Activated CD8-positive, alpha-beta T cell treated with anti-CD3 and anti-CD28 coated beads for 36 hours (primary cell): ENCODE data around the gene NDUFA12. TPM values are rescaled to one million over a fixed set of nuclear protein-coding genes. Genes with fewer than 3 reads are reported as not detected.

Experiments used
- ATAC-seq: fragments of 200-7000 bp; cut with Tn5 transposase; one replicate; pipeline ENCODE4 v1.10.0; 2021; ENCODE audit warnings: mild to moderate bottlenecking, moderate library complexity
- CTCF ChIA-PET: fragments of 350-600 bp; sonication (Branson Sonifier 250); formaldehyde crosslinking; loops from one replicate; lab custom pipeline; 2021; ENCODE audit warnings: antibody characterized with exemption; lab: Charles Lee
- POLR2A ChIA-PET: fragments of 350-600 bp; sonication (Branson Sonifier 250); formaldehyde crosslinking; loops from one replicate; lab custom pipeline; 2021; ENCODE audit warnings: antibody characterized with exemption; lab: Charles Lee
- DNase-seq: peaks from one replicate; pipeline ENCODE4 v3.0.0-alpha.2; 2020
- H3K27ac Mint-ChIP-seq: one replicate; pipeline ENCODE4 v1.8.0; 2021; ENCODE audit warnings: mild to moderate bottlenecking, mixed read lengths
- H3K27me3 Mint-ChIP-seq: one replicate; pipeline ENCODE4 v1.8.0; 2021; ENCODE audit warnings: mixed read lengths
- H3K36me3 Mint-ChIP-seq: one replicate; pipeline ENCODE4 v1.8.0; 2021; ENCODE audit warnings: low read depth, mixed read lengths
- H3K4me1 Mint-ChIP-seq: one replicate; pipeline ENCODE4 v1.8.0; 2021; ENCODE audit warnings: low read depth, mixed read lengths
- H3K4me3 Mint-ChIP-seq: one replicate; pipeline ENCODE4 v1.8.0; 2021; ENCODE audit warnings: mild to moderate bottlenecking, moderate library complexity, mixed read lengths
- H3K9me3 Mint-ChIP-seq: one replicate; pipeline ENCODE4 v1.8.0; 2021; ENCODE audit warnings: mixed read lengths
- intact Hi-C: fragments of 100-400 bp; cut with micrococcal nuclease; formaldehyde crosslinking; loops from one replicate; pipeline ENCODE4 v1.10.0; 2022
- total RNA-seq, 2 experiments: library from RNA; stranded (reverse); gene quantifications; one replicate each; pipeline ENCODE4 v1.2.3, GENCODE V29; 2021
- TF ChIP-seq, protein P1 (sequence below): fragments of 200-600 bp; IDR thresholded peaks from one replicate; pipeline ENCODE4 v1.8.0; 2022; ENCODE audit warnings: antibody characterized with exemption, mild to moderate bottlenecking

The NDUFA12 gene
- total RNA-seq, 2 experiments from 2014 or later, result 123 to 128 TPM

DNA sequence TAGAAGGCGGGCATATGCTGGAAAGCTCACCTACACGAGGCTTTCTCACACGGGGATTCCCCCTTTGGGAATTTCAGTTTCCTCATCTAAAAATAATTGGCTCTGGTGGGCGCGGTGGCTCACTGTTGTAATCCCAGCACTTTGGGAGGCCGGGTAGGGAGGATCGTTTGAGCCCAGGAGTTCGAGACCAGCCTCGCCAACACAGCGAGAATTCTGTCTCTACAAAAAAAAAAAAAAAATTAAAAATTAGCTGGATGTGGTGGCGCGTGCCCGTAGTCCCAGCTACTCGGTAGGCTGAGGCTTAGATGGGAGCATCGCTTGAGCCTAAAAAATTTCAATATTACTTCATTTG is 400 bp upstream of the NDUFA12 start:
- Mint-ChIP-seq H3K4me1 (peaks cover 40% of the 10 kb centered on the region), H3K27me3 (no peaks in the 10 kb centered on the region), H3K27ac (peak overlapping the region; percentile 94), H3K9me3 (peaks cover 11% of the 10 kb centered on the region), H3K4me3 (peak overlapping the region; percentile 96), H3K36me3 (peaks cover 34% of the 10 kb centered on the region)
- intact Hi-C loops, result no loop called here
- POLR2A ChIA-PET, result interaction anchor here (0.6 to 1.5 kb wide), 12 partner anchors 10 to 1150 kb away, joined by 3 to 10 read pairs (median 5); partner anchors contain the start of genes AMDHD1, CCDC38, METAP2 and VEZT
- DNase-seq (no peak), ATAC-seq (peak; percentile 3)
- CTCF ChIA-PET, result interaction anchor here (1.2 kb wide), 1 partner anchor 13 kb away, joined by 3 read pairs; no protein-coding TSS in a partner anchor
- TF ChIP-seq, protein P1, sequence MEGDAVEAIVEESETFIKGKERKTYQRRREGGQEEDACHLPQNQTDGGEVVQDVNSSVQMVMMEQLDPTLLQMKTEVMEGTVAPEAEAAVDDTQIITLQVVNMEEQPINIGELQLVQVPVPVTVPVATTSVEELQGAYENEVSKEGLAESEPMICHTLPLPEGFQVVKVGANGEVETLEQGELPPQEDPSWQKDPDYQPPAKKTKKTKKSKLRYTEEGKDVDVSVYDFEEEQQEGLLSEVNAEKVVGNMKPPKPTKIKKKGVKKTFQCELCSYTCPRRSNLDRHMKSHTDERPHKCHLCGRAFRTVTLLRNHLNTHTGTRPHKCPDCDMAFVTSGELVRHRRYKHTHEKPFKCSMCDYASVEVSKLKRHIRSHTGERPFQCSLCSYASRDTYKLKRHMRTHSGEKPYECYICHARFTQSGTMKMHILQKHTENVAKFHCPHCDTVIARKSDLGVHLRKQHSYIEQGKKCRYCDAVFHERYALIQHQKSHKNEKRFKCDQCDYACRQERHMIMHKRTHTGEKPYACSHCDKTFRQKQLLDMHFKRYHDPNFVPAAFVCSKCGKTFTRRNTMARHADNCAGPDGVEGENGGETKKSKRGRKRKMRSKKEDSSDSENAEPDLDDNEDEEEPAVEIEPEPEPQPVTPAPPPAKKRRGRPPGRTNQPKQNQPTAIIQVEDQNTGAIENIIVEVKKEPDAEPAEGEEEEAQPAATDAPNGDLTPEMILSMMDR, result no peak

DNA sequence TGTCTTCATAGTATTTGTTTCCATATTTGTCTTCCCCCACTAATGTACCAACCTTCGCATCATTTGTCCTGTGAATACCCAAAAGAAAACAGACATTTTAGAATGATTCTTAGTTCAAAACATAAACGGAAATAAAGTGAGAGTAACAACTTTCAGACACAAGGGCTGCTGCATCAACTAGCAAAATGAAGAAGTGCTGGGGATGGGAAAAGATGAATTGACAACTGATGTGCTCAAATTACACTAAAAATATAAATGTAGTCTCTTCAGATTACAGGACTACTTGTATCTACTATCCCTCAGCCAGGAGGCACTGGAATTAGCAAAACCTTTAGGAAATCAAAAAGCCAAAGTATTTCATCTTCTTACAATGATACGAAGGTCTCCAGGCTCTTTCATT is 743 bp downstream of the NDUFA12 start:
- Mint-ChIP-seq H3K27ac (peak overlapping the region; percentile 94), H3K9me3 (peaks cover 8% of the 10 kb centered on the region)
- ATAC-seq, result no peak

GRCh38 chr12:94998326-94998725 is 5.2 kb downstream of the NDUFA12 start:
- peaks cover 45% of the 10 kb centered on the region for H3K4me1 Mint-ChIP-seq
- POLR2A ChIA-PET, result no interaction called here
- TF ChIP-seq, protein P1, result no peak
- H3K36me3 Mint-ChIP-seq, result peaks cover 33% of the 10 kb centered on the region
- no peak for DNase-seq
- no peak overlapping the region for H3K27ac Mint-ChIP-seq
- CTCF ChIA-PET, result no interaction called here
- intact Hi-C loops, result no loop called here
- no peaks in the 10 kb centered on the region for H3K9me3 Mint-ChIP-seq
- ATAC-seq, result no peak
- H3K4me3 Mint-ChIP-seq, result no peak overlapping the region
- no peaks in the 10 kb centered on the region for H3K27me3 Mint-ChIP-seq

More for the DNA sequence above, 743 bp downstream of the NDUFA12 start:
- Mint-ChIP-seq H3K4me3 (peak overlapping the region; percentile 96), H3K4me1 (peaks cover 52% of the 10 kb centered on the region), H3K27me3 (no peaks in the 10 kb centered on the region), H3K36me3 (peaks cover 38% of the 10 kb centered on the region)
- DNase-seq, result no peak
- POLR2A ChIA-PET, result interaction anchor here (1.2 to 1.5 kb wide), 4 partner anchors 8 to 16 kb away, joined by 7 to 10 read pairs (median 8); no protein-coding TSS in a partner anchor
- intact Hi-C loops, result no loop called here
- TF ChIP-seq, protein P1, result no peak
- CTCF ChIA-PET, result no interaction called here

DNA sequence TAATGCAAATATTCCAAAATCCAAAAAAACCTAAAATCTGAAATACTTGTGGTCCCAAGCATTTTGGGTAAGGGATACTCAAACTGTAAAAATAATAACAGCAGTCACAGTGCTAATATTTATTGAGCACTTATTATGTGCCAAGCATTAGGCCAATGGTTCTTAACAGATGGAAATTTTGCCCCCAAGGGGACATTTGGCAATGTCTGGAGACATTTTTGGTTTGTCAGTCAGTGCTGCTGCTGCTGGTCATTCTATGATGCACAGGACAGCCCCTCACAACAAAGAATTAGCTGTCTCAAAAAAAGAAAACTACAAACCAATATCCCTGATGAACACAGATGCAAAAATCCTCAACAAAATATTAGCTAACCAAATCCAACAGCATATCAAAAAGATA is 5.8 kb downstream of the NDUFA12 start:
- CTCF ChIA-PET, result no interaction called here
- ATAC-seq, result no peak
- POLR2A ChIA-PET, result no interaction called here

GRCh38 chr12:94997061-94997460 is 6.4 kb downstream of the NDUFA12 start:
- H3K4me1 Mint-ChIP-seq, result peaks cover 46% of the 10 kb centered on the region
- H3K9me3 Mint-ChIP-seq, result no peaks in the 10 kb centered on the region
- peaks cover 36% of the 10 kb centered on the region for H3K36me3 Mint-ChIP-seq
- no peak for DNase-seq
- no peak for ATAC-seq
- H3K27me3 Mint-ChIP-seq, result no peaks in the 10 kb centered on the region
- ChIA-PET POLR2A (no interaction called here), CTCF (no interaction called here)
- intact Hi-C loops, result no loop called here
- TF ChIP-seq, protein P1, result no peak
- no peak overlapping the region for H3K27ac Mint-ChIP-seq
- H3K4me3 Mint-ChIP-seq, result no peak overlapping the region

More for the DNA sequence above, 5.8 kb downstream of the NDUFA12 start:
- TF ChIP-seq, protein P1, result no peak
- no peak for DNase-seq
- no peak overlapping the region for H3K4me3 Mint-ChIP-seq
- peaks cover 43% of the 10 kb centered on the region for H3K4me1 Mint-ChIP-seq
- no peak overlapping the region for H3K27ac Mint-ChIP-seq
- H3K27me3 Mint-ChIP-seq, result no peaks in the 10 kb centered on the region
- intact Hi-C loops, result no loop called here
- peaks cover 32% of the 10 kb centered on the region for H3K36me3 Mint-ChIP-seq
- H3K9me3 Mint-ChIP-seq, result no peaks in the 10 kb centered on the region
